HCT116 (cell line): ENCODE results near the gene ZDHHC3. TPM values are rescaled to one million over a fixed set of nuclear protein-coding genes. Genes with fewer than 3 reads are reported as not detected.
A peak's percentile ranks its signal among the peaks of the same experiment; 100 is the strongest.

Experiments
- ATAC-seq: fragments of 200-7000 bp; cut with Tn5 transposase; 2 replicates; pipeline ENCODE4 v1.9.1; 2020; ENCODE audit warnings: mild to moderate bottlenecking, moderate library complexity
- BruUV-seq: library from RNA; stranded (reverse); fragments of 400-500 nt; replicated peaks from 2 replicates; lab custom pipeline; 2021; lab: Mats Ljungman, UMichigan
- CTCF ChIA-PET: fragments of 300-600 bp; sonication (Branson Sonifier 250); formaldehyde crosslinking; loops from one replicate; lab custom pipeline; 2021; ENCODE audit warnings: antibody characterized with exemption; lab: Charles Lee
- POLR2A ChIA-PET: fragments of 300-600, 350-600 bp; sonication (Branson Sonifier 250); formaldehyde crosslinking; loops from one replicate; lab custom pipeline; 2021; ENCODE audit warnings: antibody characterized with exemption; lab: Charles Lee
- RAD21 ChIA-PET, 2 experiments: fragments of 300-600 bp; sonication (Branson Sonifier 250); formaldehyde crosslinking; loops; one replicate each; lab custom pipeline; 2023; ENCODE audit warnings: low total read pairs in 2 of 2; ENCODE audit not compliant: uncharacterized antibody in 2 of 2, unreplicated experiment in 2 of 2, low non-redundant PET in 1 of 2; lab: Charles Lee
- DNase-seq: peaks from one replicate; pipeline ENCODE4 v3.0.0-alpha.2; 2010; ENCODE audit warnings: low read depth, low spot score
- H2AFZ ChIP-seq: fragments of 200-600 bp; shearing (Covaris generic), sonication (generic); 2 replicates; pipeline ENCODE4 v1.6.1; 2017; ENCODE audit warnings: low read depth, mixed run types, mixed read lengths, antibody characterized with exemption, low read length; ENCODE audit not compliant: poor library complexity, severe bottlenecking
- H3K27ac ChIP-seq: 2 replicates; pipeline ENCODE4 v1.5.1; 2012; ENCODE audit warnings: low read depth, low read length
- H3K27me3 ChIP-seq: fragments of 200-600 bp; sonication (generic); 2 replicates; pipeline ENCODE4 v1.6.1; 2016; ENCODE audit warnings: mixed run types, low read length, mixed read lengths; ENCODE audit not compliant: insufficient read depth
- H3K36me3 ChIP-seq, 2 experiments: fragments of 200-500 bp in 1 of 2; fragments of 200-600 bp in 1 of 2; sonication (Bioruptor generic) in 1 of 2; sonication (generic) in 1 of 2; 2 replicates each; pipeline versions ENCODE4 v1.5.1 to v1.6.1; 2014 to 2016; ENCODE audit warnings: low read length in 2 of 2, inconsistent platforms in 1 of 2, mixed read lengths in 1 of 2, mixed run types in 1 of 2; ENCODE audit not compliant: insufficient read depth in 2 of 2, control insufficient read depth in 1 of 2
- H3K4me1 ChIP-seq, 2 experiments: fragments of 200-600 bp in 1 of 2; sonication (generic) in 1 of 2; 2 replicates each; pipeline versions ENCODE4 v1.5.1 to v1.6.1; 2012 to 2017; ENCODE audit warnings: low read length in 2 of 2, inconsistent platforms in 1 of 2, mild to moderate bottlenecking in 1 of 2, mixed read lengths in 1 of 2, mixed run types in 1 of 2, moderate library complexity in 1 of 2; ENCODE audit not compliant: insufficient read depth in 2 of 2, control insufficient read depth in 1 of 2
- H3K4me2 ChIP-seq: fragments of 200-600 bp; sonication (generic); 2 replicates; pipeline ENCODE4 v1.6.1; 2017; ENCODE audit warnings: mixed run types, low read length, mixed read lengths
- H3K4me3 ChIP-seq, 2 experiments: fragments of 200-600 bp in 1 of 2; sonication (generic) in 1 of 2; replicated peaks in 1 of 2; 2 replicates each; pipeline ENCODE4 v1.5.1; 2011 to 2016; ENCODE audit warnings: low read length in 2 of 2, control low read depth in 1 of 2, low read depth in 1 of 2, mild to moderate bottlenecking in 1 of 2, mixed read lengths in 1 of 2, mixed run types in 1 of 2
- H3K79me2 ChIP-seq: fragments of 200-600 bp; sonication (generic); 2 replicates; pipeline ENCODE4 v1.6.1; 2017; ENCODE audit warnings: mild to moderate bottlenecking, mixed run types, low read length, moderate library complexity, mixed read lengths; ENCODE audit not compliant: insufficient read depth
- H3K9ac ChIP-seq: fragments of 200-600 bp; sonication (generic); 2 replicates; pipeline ENCODE4 v1.6.1; 2016; ENCODE audit warnings: low read length, mixed read lengths
- H3K9me2 ChIP-seq: fragments of 200-600 bp; sonication (generic), shearing (Covaris generic); 2 replicates; pipeline ENCODE4 v1.6.1; 2017; ENCODE audit warnings: mixed run types, mild to moderate bottlenecking, moderate library complexity; ENCODE audit not compliant: insufficient read depth
- H3K9me3 ChIP-seq, 2 experiments: fragments of 200-500 bp in 1 of 2; fragments of 200-600 bp in 1 of 2; sonication (Bioruptor generic) in 1 of 2; sonication (generic) in 1 of 2; 2 replicates each; pipeline ENCODE4 v1.6.1; 2014 to 2017; ENCODE audit warnings: low read length in 2 of 2, mixed read lengths in 2 of 2, inconsistent platforms in 1 of 2, low read depth in 1 of 2, mild to moderate bottlenecking in 1 of 2, mixed run types in 1 of 2, moderate library complexity in 1 of 2; ENCODE audit not compliant: control insufficient read depth in 1 of 2, insufficient read depth in 1 of 2
- H4K20me1 ChIP-seq: fragments of 200-600 bp; sonication (generic), shearing (Covaris generic); 2 replicates; pipeline ENCODE4 v1.6.1; 2017; ENCODE audit warnings: mixed run types, mild to moderate bottlenecking, moderate library complexity; ENCODE audit not compliant: insufficient read depth
- ATF3 ChIP-seq: IDR thresholded peaks from 2 replicates; pipeline ENCODE4 v1.6.1; 2012
- CEBPB ChIP-seq: IDR thresholded peaks from 2 replicates; pipeline ENCODE4 v1.6.1; 2012; ENCODE audit warnings: low read depth
- EGR1 ChIP-seq: IDR thresholded peaks from 2 replicates; pipeline ENCODE4 v1.6.1; 2012; ENCODE audit warnings: low read depth
- ELF1 ChIP-seq: IDR thresholded peaks from 2 replicates; pipeline ENCODE4 v1.6.1; 2012; ENCODE audit warnings: low read depth, borderline replicate concordance
- EZH2 ChIP-seq: fragments of 200-600 bp; sonication (generic); IDR thresholded peaks from 2 replicates; pipeline ENCODE4 v1.6.1; 2017; ENCODE audit warnings: antibody characterized with exemption, mixed run types
- EZH2phosphoT487 ChIP-seq: fragments of 200-600 bp; IDR thresholded peaks from 2 replicates; pipeline ENCODE4 v1.6.1; 2018; ENCODE audit warnings: antibody characterized with exemption, borderline replicate concordance
- FOSL1 ChIP-seq: IDR thresholded peaks from 2 replicates; pipeline ENCODE4 v1.6.1; 2012; ENCODE audit warnings: low read depth
- JUND ChIP-seq: IDR thresholded peaks from 2 replicates; pipeline ENCODE4 v1.6.1; 2012
- MAX ChIP-seq: IDR thresholded peaks from 2 replicates; pipeline ENCODE4 v1.6.1; 2012
- POLR2A ChIP-seq: IDR thresholded peaks from 2 replicates; pipeline ENCODE4 v1.7.0; 2011; ENCODE audit warnings: borderline replicate concordance; ENCODE audit not compliant: insufficient read depth, insufficient read length; ENCODE audit errors: extremely low read depth
- POLR2AphosphoS5 ChIP-seq: IDR thresholded peaks from 2 replicates; pipeline ENCODE4 v1.6.1; 2011; ENCODE audit warnings: mild to moderate bottlenecking, low read depth, low read length, moderate library complexity
- RAD21 ChIP-seq: IDR thresholded peaks from 2 replicates; pipeline ENCODE4 v1.6.1; 2012; ENCODE audit warnings: low read depth, mild to moderate bottlenecking
- REST ChIP-seq: IDR thresholded peaks from 2 replicates; pipeline ENCODE4 v1.6.1; 2012; ENCODE audit warnings: low read depth
- SIN3A ChIP-seq: IDR thresholded peaks from 2 replicates; pipeline ENCODE4 v1.6.1; 2012; ENCODE audit warnings: low read depth
- TCF7L2 ChIP-seq: IDR thresholded peaks from 2 replicates; pipeline ENCODE4 v1.7.0; 2011; ENCODE audit warnings: borderline replicate concordance, inconsistent platforms; ENCODE audit not compliant: insufficient read depth, insufficient read length; ENCODE audit errors: extremely low read depth
- ZNF274 ChIP-seq: fragments of 200-500 bp; sonication (Bioruptor generic); IDR thresholded peaks from 2 replicates; pipeline ENCODE4 v1.6.1; 2014; ENCODE audit warnings: mild to moderate bottlenecking, low read depth, low read length, inconsistent platforms
- intact Hi-C: fragments of 100-400 bp; cut with micrococcal nuclease; formaldehyde crosslinking; loops from 2 replicates; pipeline ENCODE4 v1.10.0; 2022
- total RNA-seq: library from RNA; stranded (reverse); gene quantifications from one replicate; pipeline ENCODE4 v1.2.1, GENCODE V29; 2021; ENCODE audit not compliant: unreplicated experiment

Gene ZDHHC3
- total RNA-seq, 1 experiment from 2014 or later = 61.1 TPM

- Histone ChIP-seq H3K27ac (no peak overlapping the region), H3K9me2 (no peaks in the 10 kb centered on the region), H3K36me3 (no peaks in the 10 kb centered on the region), H3K4me2 (peak overlapping the region; percentile 72), H2AFZ (no peak overlapping the region), H3K27me3 (no peaks in the 10 kb centered on the region), H3K9ac (no peak overlapping the region), H3K9me3 (no peaks in the 10 kb centered on the region), H3K4me1 (peaks cover 42 to 67% of the 10 kb centered on the region in 2 experiments), H3K79me2 (peaks cover 87% of the 10 kb centered on the region), H4K20me1 (no peaks in the 10 kb centered on the region), H3K4me3 (no peak overlapping the region)
- ChIA-PET CTCF (no interaction called here), POLR2A (no interaction called here), RAD21 (no interaction called here)
- intact Hi-C loops = loop anchor here (10.0 kb wide), 1 partner anchor 204 kb away; the partner anchor contains the start of genes KIAA1143 and KIF15
- TF ChIP-seq EGR1 (no peak), POLR2A (no peak), ELF1 (no peak), EZH2 (no peak), TCF7L2 (no peak), ATF3 (no peak), ZNF274 (no peak), RAD21 (no peak), REST (no peak), EZH2phosphoT487 (no peak), FOSL1 (no peak), MAX (no peak), POLR2AphosphoS5 (no peak), SIN3A (no peak), JUND (no peak), CEBPB (no peak)
- no peak for ATAC-seq
- BruUV-seq = no TSS peak
- DNase-seq = no peak
Measured at GRCh38 chr3:44968447-44968858, 7.5 kb downstream of the ZDHHC3 start.
